Stimulated activated naive CD8-positive, alpha-beta T cell treated with anti-CD3 and anti-CD28 coated beads, Interleukin-15, Interleukin-2, amounts not matched to agents 100 U/mL and 50 U/mL, for 24 hours (primary cell): Measurements from ENCODE around the gene TSEN54.
"Not testable (repeated sequence)": the region's sequence is repeated elsewhere in the genome, so short reads cannot be mapped to it uniquely, and the experiment has no call there.

Experiments
- ATAC-seq: fragments of 150-1000 bp; cut with Tn5 transposase; one replicate; pipeline ENCODE4 v1.10.0; 2021
- DNase-seq: peaks from one replicate; pipeline ENCODE4 v3.0.0; 2021

TSEN54 gene

GRCh38 chr17:75516255-75516618, at the start of gene TSEN54:
Gene TSEN54, plus strand, starts transcription at chr17:75516528. Its CDS starts 33 bp downstream, at chr17:75516561.
- peak; percentile 91 for ATAC-seq
- peak; percentile 99 for DNase-seq

- no peak for DNase-seq
- ATAC-seq, result no peak
Measured at GRCh38 chr17:75468291-75468754, 48.0 kb upstream of the TSEN54 start.

DNA sequence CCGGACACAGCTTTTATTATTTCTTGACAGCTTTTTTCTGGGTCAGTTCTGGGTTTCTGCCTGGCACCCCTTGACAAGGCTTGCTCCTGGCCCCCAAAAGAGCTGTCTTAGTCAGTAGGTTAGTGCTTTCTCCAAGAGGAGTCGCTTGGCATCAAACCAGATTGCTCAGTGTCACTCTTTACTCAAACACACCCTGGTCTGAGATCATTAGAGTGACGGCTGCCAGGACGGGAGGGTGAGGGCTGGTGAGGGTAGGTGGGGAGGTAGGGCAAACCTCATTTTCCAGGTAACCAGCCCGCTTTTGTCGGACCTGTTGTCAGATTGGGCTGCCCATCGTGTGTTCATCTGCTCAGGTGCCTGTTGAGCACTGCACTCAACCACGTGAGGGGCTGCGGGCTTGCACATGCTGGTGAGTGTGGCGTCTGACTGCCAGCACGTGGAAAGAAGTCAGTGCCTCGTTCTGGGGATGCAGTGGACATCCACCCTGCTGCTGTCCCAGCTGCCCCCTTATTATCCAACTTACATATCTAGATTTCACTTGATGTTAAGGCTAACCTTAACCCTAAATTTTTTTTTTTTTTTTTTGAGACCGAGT, 47.5 kb upstream of the TSEN54 start:
- ATAC-seq, result no peak

DNA sequence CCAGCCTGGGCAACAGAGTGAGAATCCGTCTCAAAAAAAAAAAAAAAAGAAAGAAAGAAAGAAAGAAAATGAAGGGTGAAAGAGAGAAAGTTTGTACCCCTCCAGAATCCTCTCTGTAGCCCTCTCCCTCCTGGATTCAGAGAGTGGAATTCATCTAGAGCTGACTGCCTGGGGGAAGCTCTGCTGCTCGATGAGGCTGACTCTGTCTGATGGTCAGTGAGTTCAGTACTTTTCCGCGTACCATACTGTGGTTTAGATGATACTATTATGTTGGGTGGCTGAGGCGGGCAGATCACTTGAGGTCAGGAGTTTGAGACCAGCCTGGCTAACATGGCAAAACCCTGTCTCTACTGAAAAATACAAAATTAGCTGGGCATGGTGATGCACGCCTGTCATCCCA, 45.1 kb upstream of the TSEN54 start:
- DNase-seq (no peak), ATAC-seq (no peak)

More for the DNA sequence above, 47.5 kb upstream of the TSEN54 start:
- no peak for DNase-seq

DNA sequence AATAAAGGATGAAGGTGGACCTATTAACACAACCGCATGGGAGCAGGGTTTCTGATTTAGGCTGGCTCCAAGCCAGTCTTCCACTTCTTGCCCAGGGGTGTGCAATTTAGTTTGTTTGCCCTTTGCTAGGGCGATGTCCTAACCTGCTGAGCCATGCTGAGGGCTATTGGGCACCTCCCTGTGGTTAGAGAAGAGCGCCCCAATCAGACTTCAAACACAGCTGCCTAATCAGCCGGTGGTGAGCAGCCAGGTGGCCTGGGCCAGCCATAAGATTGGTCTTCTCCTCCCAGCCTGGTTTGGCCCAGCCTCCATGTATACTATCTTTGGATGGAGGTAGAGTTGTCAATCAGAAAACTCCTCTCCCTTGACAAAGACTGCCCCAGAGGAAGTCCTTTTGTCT, 44.2 kb upstream of the TSEN54 start:
- ATAC-seq, result no peak

DNA sequence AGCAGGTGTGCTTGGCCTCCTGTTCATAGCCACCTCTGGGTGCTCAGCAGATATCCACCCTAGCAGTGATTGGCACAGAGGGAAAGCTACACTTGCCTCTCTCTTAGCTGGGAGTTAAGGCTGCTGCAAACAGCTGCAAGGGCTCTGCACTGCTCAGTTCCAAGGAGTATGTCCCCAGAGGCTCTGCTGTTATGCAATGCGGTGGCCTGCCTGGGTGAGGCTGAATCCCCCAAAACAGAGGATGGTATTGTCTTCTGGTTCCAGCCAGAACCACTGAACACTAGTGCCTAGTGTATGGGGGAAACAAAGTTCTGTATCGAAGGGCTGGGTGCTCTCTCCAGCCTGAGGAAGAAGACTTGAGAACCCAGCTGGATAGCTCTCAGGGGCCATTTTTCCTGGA, 43.1 kb upstream of the TSEN54 start:
- DNase-seq (no peak), ATAC-seq (no peak)

More for the DNA sequence above, 44.2 kb upstream of the TSEN54 start:
- DNase-seq, result no peak

- ATAC-seq (no peak), DNase-seq (no peak)
Measured at GRCh38 chr17:75474736-75475135, 41.6 kb upstream of the TSEN54 start.

GRCh38 chr17:75475144-75475835, 41.0 kb upstream of the TSEN54 start:
- ATAC-seq (no peak), DNase-seq (no peak)

DNA sequence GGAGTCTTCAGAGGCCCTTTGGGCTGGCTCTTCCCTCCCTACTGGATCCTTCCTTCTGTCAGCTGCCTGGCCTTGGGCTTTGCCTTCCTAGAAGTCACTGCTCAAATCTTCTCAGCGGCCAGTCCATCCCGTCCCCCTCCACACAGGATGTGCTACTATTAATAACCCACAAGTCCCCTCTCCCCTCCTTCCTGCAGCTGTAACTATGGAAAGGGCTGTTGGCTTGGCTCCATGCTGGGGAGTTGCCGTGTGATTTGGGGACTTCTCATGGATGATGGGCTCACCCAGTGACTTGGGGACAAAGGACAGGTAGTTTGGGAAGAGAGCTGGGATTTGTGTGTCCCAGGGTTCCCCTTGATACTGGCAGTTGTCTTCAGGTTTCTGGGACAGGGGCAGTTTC, 40.5 kb upstream of the TSEN54 start:
- ATAC-seq, result no peak
- DNase-seq, result no peak

- ATAC-seq (no peak), DNase-seq (no peak)
Measured at GRCh38 chr17:75476271-75476671, 40.1 kb upstream of the TSEN54 start.

DNA sequence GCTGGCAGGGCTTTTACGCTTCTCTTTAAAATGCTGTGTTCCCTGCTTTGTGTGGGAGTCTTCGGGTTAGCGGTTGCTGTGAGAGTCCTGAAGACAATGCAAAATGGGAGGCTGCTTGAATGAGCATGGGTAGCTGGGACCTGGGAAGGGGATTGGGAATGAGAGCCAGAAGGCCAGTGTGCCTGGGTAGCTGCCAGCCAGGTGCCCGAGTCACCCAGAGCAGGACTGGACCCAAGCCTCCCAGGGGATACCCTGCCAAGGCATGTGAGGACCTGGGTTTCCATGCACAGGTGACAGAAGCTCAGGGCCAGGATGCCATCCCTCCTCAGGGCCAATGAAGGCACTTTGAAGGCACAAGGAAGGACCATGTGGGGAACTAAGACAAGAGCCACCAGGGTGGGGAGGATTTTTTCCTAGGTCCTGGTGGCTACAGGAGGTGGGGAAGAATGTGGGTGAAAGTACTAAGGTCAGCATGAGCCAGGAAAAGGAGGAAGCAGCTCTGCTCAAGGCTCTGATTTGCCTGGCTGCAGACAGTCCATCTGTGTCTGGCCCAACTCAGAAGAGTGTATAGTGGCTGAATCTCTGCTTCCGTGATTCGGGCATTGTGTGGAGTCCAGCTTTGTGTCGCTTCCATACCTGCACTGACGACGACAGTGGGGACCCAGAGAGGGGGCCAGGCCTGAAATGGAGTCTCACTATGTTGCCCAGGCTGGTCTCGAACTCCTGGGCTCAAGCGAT, 39.4 kb upstream of the TSEN54 start:
- no peak for ATAC-seq
- no peak for DNase-seq

DNA sequence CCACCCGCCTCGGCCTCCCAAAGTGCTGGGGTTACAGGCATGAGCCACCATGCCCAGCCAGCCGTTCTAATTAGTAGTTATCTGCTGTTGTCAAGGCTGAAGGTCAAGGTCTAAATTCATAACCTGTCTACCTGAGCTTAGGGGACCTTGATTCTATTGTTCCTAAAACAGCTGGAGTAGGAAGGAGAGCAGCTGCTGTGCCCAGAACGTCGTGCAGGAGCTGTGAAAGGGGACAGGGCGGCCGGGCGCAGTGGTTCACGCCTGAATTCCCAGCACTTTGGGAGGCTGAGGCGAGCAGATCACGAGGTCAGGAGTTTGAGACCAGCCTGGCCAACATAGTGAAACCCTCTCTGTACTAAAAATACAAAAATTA, 38.9 kb upstream of the TSEN54 start:
- not testable (repeated sequence) for ATAC-seq, DNase-seq

DNA sequence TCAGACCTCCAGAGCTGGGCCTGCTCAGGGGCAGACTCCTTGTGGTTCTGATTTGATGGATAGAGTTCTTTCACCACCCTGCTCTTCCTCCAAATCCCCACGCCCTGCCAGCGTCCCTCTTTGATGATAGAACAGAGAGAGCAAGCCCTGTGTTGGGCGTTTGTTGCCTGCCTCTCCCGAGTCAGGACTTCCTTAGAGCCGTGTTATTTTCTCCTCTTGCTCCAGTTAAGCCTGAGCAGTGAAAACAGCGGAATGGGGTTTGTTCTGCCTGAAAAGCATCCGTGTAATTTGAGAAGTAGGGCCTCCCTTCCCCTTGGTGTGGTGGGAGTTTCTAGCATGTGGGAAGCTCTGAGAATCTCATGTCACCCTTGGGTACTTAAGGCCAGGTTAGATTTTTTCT, 37.8 kb upstream of the TSEN54 start:
- ATAC-seq (no peak), DNase-seq (no peak)

DNA sequence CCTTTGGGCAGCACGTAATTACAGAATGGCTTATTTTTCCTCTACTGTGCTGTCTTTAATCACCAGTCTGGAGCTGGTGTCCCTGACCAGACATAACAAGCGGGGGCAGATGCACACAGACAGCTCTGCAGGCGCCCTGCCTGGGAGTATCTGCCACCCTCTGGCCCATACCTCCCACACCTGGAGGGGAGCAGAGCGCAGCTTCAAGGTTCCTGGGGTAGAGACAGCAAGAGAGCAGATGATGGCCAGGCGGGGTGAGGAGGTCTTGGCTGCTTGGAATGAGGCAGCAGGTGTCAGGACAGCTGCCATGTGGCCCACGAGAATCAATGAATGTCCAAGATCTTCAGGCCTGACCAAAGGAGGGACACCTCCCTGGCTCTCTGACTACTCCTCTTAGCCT, 36.0 kb upstream of the TSEN54 start:
- ATAC-seq (no peak), DNase-seq (no peak)

- ATAC-seq, result no peak
Measured at GRCh38 chr17:75481194-75482068, 34.9 kb upstream of the TSEN54 start.

GRCh38 chr17:75482098-75482942, 34.0 kb upstream of the TSEN54 start:
- DNase-seq (no peak), ATAC-seq (no peak)

More at GRCh38 chr17:75481194-75482068, 34.9 kb upstream of the TSEN54 start:
- no peak for DNase-seq

DNA sequence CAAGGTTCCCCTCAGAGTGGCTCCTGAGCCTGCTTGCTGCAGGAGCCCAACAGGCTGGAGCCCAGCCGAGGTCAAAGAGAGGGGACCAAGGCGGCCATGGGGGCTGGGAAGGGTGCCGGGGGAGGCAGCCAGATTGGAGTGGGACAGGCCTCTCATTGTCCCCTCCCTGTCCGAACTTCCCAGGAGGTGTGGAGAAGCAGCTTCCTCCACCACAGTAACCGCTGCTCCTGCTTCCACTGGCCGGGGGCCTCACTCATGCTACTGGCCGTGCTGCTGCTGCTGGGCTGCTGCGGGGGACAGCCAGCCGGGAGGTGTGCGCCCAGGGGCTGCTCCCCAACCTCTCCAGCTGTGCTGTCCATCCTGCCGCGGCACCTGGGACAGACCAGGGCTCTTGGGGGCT, 30.6 kb upstream of the TSEN54 start:
- ATAC-seq (no peak), DNase-seq (no peak)

DNA sequence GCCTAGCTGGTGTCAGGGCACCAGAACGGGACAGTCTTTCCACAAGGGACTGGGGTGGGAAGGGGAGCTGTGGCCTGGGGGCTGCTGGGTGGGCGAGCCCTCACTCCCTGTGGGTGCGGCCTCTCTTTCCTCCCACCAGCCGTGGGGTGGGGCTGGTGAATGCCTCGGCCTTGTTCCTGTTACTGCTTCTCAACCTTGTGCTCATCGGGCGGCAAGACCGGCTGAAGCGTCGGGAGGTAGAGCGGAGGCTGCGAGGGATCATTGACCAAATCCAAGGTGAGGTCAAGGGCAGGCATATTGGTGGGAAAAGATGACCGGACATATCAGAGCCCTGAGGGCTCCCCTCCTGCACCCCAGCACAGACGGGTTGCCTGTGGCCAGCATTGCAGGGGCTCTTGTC, 30.2 kb upstream of the TSEN54 start:
- ATAC-seq, result no peak
- DNase-seq, result no peak

DNA sequence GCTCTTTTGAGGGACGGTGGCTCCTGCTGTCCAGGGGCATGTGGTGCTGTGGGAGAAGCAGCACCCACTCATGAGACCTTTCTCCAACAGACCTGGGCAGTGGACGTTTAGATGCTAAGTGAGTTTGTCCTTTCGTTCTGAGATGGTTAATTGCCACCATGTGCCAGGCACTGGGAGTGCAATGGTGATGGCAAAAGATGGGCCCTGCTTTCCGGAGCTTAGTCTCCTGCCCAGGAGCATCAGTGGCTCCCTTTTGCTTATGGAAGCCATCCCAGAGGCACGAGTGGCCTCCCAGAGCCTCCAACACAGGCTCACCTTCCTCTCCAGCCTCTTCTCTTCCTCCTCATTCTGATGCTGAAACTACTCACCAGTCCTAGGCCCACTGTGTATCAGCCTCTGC, 29.4 kb upstream of the TSEN54 start:
- DNase-seq, result no peak
- ATAC-seq, result no peak

DNA sequence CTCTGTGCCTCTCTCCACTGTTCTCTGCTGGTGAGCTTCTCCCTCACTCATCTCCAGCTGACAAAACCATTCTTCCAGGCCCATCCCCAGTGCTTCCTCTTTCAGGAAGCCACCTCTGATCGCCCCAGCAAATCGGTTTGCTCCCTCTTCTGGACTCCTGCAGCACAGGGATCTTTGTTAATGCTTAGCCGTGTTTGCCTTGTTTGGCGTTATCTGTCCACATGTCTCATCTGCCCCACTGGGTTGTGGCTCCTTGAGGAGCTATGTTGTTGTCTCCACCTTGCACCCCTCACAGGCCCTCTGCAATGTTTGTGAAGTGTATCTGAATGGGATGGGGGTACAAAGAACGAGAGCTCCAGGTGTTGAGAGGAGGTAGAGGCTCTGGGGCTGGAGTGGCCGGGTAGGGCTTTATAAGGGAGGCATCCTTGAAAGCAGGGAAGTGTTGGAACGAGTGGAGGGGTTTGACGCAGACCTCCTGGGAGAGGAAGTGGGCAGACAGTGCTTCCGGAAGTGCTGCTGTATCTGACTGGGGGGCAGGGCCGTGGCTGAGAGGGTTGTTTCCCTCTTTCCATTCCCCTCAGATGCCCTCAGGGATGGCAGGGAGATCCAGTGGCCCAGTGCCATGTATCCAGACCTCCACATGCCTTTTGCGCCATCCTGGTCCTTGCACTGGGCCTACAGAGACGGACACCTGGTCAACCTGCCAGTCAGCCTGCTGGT, 28.8 kb upstream of the TSEN54 start:
- peak; percentile 60 for ATAC-seq
- DNase-seq, result peak; percentile 59
